CD4-positive, alpha-beta T cell treated with Interleukin-6 at 100 ng/mL for 8 hours (primary cell): Measurements from ENCODE around the gene BIRC7.
A peak's percentile ranks its signal among the peaks of the same experiment; 100 is the strongest.
"Not testable (repeated sequence)": the region's sequence is repeated elsewhere in the genome, so short reads cannot be mapped to it uniquely, and the experiment has no call there.

ENCODE experiments used
- DNase-seq: peaks from one replicate; pipeline ENCODE4 v3.0.0-alpha.2; 2020; ENCODE audit warnings: mixed read lengths, low spot score

Gene BIRC7

GRCh38 chr20:63208346-63208909 is 27.3 kb upstream of the BIRC7 start:
- DNase-seq: no peak

DNA sequence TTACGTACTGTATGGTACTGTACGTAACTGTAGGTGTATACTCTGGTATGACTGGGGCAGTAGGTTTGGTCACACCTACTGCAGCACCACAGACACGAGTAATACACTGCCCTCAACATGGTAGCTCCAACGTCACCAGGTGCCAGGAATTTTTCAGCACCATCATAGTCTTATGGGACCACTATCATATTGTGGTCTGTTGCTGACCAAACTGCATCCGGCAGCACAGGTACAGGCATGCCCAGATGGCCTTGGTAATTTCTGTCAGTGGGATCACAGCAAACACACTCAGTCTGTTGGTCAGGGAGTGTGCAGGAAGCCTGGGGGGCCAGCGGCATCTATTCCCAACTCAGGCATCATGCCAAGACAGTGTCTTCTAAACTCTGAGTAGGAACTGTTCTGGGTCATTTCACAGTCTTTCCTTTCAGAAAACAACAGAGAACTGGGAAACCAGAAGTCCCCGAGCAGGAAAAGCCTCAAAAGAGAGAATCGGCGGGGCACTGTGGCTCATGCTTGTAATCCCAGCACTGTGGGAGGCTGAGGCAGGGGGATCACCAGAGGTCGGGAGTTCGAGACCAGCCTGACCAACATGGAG is 25.6 kb upstream of the BIRC7 start:
- no peak for DNase-seq

DNA sequence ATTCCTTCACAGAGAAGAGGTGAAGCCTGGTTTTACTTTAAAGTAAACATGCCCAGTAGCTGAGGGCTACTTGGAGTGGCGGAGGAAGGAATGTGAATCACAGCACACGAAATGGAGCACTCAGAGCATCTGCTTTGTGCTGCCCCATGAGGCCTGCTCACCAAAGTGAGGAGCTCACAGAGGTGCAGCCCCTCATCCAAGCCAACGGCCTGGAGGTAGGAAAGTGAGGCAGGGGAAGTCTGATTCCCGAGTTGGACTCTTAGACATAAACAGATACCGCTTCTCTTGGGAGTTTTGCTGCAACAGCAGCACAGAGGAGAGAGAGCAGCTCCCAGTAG is 23.3 kb upstream of the BIRC7 start:
- DNase-seq: no peak

- no peak for DNase-seq
Observed at GRCh38 chr20:63212792-63213191, 22.9 kb upstream of the BIRC7 start.

GRCh38 chr20:63214514-63214913 is 21.2 kb upstream of the BIRC7 start:
- no peak for DNase-seq

DNA sequence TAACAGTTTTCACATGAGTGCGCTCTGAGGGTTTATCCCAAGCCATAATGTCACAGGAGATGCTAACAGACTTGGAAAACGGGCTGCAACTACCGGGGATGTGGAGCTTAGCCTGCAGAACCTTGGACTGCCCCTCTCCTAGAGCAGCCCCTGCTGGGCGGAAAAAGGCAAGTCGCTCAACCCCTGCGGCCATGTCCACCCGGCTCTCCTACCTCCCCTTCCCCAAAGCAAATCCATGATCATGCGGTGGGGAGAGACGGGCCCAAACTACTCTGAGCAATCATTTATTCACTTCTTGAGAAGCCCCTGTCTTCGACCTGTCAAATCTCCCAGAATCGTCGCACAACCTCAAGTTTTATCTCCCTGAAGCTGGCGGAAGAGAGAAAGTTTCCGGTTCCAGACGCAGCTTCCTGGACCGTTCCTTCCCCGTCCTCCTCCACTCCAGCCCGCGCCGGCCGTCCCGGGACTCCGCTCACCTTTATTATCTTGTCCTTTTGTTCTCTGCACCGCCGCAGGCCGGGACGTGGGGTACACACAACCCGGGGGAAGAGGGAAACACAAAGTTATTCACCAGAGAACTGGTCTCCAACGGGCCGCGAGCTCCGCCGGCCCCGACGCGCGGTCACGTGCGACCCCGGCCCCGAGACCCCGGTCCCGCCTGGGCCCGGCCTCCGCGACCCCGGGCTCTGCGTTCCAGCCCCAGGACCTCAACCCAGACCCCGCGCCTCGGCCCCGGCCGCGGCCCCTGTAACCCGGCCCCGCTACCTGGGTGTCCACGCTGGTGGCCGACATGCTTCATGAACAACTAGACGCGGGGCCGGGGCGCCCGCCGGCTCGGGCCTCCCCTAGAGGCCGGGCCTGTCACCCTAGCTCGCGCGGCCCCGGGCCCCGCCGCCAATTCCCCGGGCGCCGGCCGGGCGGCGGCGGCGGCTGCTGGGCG is 20.3 kb upstream of the BIRC7 start:
- no peak for DNase-seq

- DNase-seq: peak; percentile 97
Observed at GRCh38 chr20:63216041-63216848, 19.5 kb upstream of the BIRC7 start, which contains the start of gene YTHDF1. Gene YTHDF1, minus strand, starts transcription at chr20:63216131. Its CDS starts 239 bp downstream, at chr20:63215892.

DNA sequence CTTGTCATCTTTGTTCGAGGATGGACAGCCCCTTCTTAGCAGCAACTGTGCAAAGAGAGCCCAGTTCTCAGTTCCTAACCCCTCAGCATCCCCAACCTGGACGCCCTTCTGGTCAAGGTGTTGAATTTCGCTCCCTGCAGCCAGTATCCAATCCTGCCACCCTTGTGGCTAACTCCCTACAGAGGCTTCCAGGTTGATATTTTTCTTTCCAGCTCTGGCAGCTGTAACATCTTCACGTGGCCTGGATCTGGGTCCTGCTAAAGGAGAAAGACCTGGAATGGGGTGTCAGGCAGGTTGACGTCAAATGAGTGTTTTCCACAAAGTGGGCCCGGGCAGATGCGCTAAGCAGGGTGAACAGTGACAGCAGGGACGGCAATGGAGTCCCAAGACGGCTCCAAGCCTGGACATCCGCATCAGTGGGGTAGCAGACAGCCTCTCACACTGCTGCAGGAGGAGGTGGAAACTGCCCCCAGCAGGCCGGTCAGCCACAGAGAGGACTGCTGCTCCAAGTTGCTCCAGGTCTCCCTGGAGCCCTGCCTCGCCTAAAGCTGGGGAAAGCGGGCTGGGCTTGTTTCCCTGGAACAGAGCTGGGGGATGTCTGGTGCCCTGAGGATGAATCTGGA is 18.7 kb upstream of the BIRC7 start:
- DNase-seq: no peak

GRCh38 chr20:63217706-63218105 is 18.0 kb upstream of the BIRC7 start:
- no peak for DNase-seq

GRCh38 chr20:63218701-63219446 is 16.8 kb upstream of the BIRC7 start:
- no peak for DNase-seq

DNA sequence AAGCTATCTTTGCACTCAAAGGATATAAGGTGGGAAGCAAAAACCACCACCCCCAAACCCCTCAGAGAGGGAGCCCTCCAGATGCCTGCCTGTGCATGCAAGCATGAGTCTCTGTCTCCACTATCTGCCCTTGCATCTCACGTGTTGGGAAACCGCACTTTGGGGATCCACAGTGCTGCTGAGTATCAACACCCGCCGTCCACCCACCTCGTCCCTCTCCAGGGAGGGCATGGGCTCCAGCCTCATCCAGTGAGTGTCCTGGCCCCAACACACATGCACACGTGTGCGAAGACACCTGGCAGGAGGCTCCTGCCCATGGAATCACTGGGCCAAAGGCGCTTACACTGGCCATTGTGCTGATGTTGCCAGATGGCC is 16.3 kb upstream of the BIRC7 start:
- no peak for DNase-seq

- DNase-seq: no peak
Observed at GRCh38 chr20:63219866-63220521, 15.7 kb upstream of the BIRC7 start.

DNA sequence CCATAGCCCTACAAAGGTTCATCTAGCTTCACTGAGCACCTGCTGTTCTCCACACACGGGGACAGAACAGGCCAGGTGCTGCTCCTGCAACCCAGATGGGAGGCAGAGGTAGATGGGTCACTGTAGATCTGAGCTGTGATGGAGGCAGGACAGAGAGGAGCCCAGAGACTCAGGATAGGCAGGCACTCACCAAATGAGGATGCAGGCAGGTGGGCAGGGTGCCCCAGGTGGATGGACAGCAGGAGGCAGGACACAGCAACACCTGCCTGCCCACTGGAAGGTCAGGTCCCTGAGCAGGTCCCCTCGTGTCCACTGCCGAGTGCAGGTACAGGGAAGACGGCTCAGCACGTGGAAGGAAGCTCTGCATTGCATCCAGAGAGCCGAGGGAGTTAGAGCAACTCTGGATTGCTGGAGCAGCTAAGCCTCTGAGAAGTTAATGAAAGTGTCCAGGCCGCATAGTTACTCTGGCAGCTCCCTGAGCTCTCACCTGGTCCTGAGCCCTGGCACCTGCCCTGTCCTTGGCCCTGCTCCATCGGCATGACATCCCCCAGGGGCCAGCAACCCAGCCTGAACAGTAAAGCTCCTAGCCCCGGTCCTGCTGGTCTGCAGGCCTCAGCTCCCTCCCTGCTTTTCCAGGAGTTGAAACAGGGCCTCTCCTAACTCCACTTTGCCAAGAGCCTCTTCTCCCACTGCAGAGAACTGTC is 14.9 kb upstream of the BIRC7 start:
- DNase-seq: no peak

- not testable (repeated sequence) for DNase-seq
Observed at GRCh38 chr20:63221400-63222053, 14.2 kb upstream of the BIRC7 start.

DNA sequence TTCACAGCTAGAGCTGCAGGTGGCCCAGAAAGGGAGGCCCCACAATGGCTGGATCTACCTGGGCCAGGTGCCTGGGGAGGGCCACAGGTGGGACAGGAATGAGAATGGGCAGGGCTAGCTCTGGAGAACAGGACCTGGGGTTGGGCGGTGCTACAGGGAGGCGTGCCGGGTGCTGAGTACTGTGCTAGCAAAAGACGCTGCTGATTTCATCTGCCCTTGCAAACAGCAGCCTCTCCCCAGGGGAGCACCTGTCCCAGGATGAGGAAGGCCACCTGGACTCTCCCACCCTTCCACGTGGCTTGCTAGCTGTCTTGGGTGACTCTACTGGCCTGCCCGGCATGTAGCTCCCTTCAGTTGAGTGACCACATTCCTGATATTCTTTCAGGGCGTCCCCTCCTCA is 13.2 kb upstream of the BIRC7 start:
- no peak for DNase-seq

DNA sequence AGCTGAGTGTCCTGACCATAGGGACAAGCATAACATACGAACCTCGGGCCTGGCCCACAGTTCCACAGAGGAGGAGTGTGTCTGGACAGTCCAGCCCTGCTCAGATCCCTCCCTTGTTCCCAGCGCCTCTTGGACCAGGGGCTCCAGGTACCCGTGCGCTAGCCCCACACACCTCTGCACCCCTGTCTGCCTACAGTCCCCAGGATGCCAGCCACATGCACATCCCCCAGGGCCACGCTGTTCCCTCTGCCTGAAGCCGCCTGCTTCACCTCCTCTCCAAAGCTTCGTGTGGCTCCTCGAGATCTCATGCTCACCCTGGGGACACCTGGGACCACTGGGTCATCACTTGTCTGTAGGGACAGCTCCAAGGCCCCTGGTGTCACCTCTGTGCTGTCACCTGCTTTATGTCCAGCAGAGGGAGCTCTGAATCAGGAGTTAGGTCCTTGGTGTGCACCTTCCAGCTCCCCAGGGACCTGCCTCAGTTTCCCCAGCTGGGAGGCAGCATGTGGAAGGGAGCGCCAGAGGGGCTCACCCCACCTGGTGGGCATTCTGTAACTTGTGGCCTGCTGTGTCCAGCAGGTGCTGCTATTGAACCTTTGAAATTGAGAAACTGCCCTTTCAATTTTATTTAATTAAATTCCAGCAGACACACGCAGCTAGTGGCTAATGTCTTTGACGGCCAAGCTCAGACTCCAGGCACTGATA is 12.4 kb upstream of the BIRC7 start:
- peak; percentile 48 for DNase-seq

- no peak for DNase-seq
Observed at GRCh38 chr20:63223826-63224207, 11.9 kb upstream of the BIRC7 start.

GRCh38 chr20:63224412-63225081 is 11.2 kb upstream of the BIRC7 start:
- DNase-seq: no peak
